H1 (cell line): Measurements from ENCODE around the gene C12orf75. TPM values are rescaled to one million over a fixed set of nuclear protein-coding genes. Genes with fewer than 3 reads are reported as not detected.

Experiments
- BACH1 ChIP-seq: IDR thresholded peaks from 2 replicates; pipeline ENCODE4 v1.6.1; 2012; ENCODE audit warnings: low read length, improper control_type of control experiment
- NANOG ChIP-seq: IDR thresholded peaks from 2 replicates; pipeline ENCODE4 v1.6.1; 2011; ENCODE audit warnings: low read length, low read depth, mild to moderate bottlenecking, inconsistent platforms; ENCODE audit not compliant: insufficient read depth, poor library complexity, severe bottlenecking
- PHF8 ChIP-seq: fragments of 200-600 bp; sonication (generic); conservative IDR thresholded peaks from 2 replicates; pipeline ENCODE4 v1.7.1; 2012; ENCODE audit warnings: low read depth, mild to moderate bottlenecking, inconsistent platforms, low read length, moderate library complexity
- RBBP5 ChIP-seq: IDR thresholded peaks from 2 replicates; pipeline ENCODE4 v1.7.1; 2012; ENCODE audit warnings: low read depth, mild to moderate bottlenecking, inconsistent platforms, low read length, moderate library complexity, borderline replicate concordance
- SAP30 ChIP-seq: fragments of 300-600 bp; sonication (generic); IDR thresholded peaks from 2 replicates; pipeline ENCODE4 v1.7.1; 2012; ENCODE audit warnings: low read length, moderate library complexity, mild to moderate bottlenecking, inconsistent platforms; ENCODE audit not compliant: insufficient read depth, insufficient replicate concordance
- polyA plus RNA-seq, 7 experiments: library from polyadenylated mRNA; depleted of rRNA in 3 of 7; stranded (reverse) in 5 of 7; unstranded in 2 of 7; fragments of >200 nt in 5 of 7; fragments of 200-250 nt in 2 of 7; gene quantifications; 1 replicate in 5 of 7; 2 replicates in 1 of 7; 4 replicates in 1 of 7; pipeline versions ENCODE4 v1.2.1 to v1.2.3, GENCODE V29; 2011 to 2013; ENCODE audit warnings: missing spikeins in 2 of 7, mixed read lengths in 2 of 7
- total RNA-seq: library from RNA; stranded (reverse); fragmentation: NEBNext Ultra II Directional; extraction: Animal tissue kit (Norgen Biotek cat#: 25700); gene quantifications from 2 replicates; pipeline ENCODE4 v1.2.1, GENCODE V29; 2021
- TF ChIP-seq, protein P1 (sequence below): IDR thresholded peaks from 2 replicates; pipeline ENCODE4 v1.6.1; 2012; ENCODE audit warnings: inconsistent platforms
- TF ChIP-seq, protein P2 (sequence below), 3 experiments: IDR thresholded peaks; 1 replicate in 2 of 3; 2 replicates in 1 of 3; pipeline versions ENCODE4 v1.5.1 to v1.6.1; 2011; ENCODE audit warnings: low read length in 3 of 3, mild to moderate bottlenecking in 3 of 3, inconsistent platforms in 2 of 3, low read depth in 1 of 3, moderate library complexity in 1 of 3; ENCODE audit not compliant: insufficient read depth in 1 of 3; ENCODE audit errors: control extremely low read depth in 1 of 3
- TF ChIP-seq, protein P3 (sequence below): IDR thresholded peaks from 2 replicates; pipeline ENCODE4 v1.6.1; 2012; ENCODE audit warnings: inconsistent platforms

The C12orf75 gene
- total and polyA plus RNA-seq, 2 of the 8 experiments (the other 6 are each of a cell fraction or from before 2014, with no cell fraction given) = 26.4 to 41.2 TPM

GRCh38 chr12:105349138-105349537, 18.6 kb downstream of the C12orf75 start (continued):
- no peak for TF ChIP-seq PHF8
- TF ChIP-seq, protein P1, sequence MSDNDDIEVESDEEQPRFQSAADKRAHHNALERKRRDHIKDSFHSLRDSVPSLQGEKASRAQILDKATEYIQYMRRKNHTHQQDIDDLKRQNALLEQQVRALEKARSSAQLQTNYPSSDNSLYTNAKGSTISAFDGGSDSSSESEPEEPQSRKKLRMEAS = no peak
- TF ChIP-seq RBBP5 = no peak
- TF ChIP-seq, protein P2, sequence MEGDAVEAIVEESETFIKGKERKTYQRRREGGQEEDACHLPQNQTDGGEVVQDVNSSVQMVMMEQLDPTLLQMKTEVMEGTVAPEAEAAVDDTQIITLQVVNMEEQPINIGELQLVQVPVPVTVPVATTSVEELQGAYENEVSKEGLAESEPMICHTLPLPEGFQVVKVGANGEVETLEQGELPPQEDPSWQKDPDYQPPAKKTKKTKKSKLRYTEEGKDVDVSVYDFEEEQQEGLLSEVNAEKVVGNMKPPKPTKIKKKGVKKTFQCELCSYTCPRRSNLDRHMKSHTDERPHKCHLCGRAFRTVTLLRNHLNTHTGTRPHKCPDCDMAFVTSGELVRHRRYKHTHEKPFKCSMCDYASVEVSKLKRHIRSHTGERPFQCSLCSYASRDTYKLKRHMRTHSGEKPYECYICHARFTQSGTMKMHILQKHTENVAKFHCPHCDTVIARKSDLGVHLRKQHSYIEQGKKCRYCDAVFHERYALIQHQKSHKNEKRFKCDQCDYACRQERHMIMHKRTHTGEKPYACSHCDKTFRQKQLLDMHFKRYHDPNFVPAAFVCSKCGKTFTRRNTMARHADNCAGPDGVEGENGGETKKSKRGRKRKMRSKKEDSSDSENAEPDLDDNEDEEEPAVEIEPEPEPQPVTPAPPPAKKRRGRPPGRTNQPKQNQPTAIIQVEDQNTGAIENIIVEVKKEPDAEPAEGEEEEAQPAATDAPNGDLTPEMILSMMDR (IDR thresholded peaks at IDR 0.05; ENCODE audit: control extremely low read depth in 1 of 3, insufficient read depth in 1 of 3, low read depth in 1 of 3, low read length in 3 of 3) = no peak
- TF ChIP-seq NANOG = no peak
- no peak for TF ChIP-seq SAP30
- TF ChIP-seq, protein P3, sequence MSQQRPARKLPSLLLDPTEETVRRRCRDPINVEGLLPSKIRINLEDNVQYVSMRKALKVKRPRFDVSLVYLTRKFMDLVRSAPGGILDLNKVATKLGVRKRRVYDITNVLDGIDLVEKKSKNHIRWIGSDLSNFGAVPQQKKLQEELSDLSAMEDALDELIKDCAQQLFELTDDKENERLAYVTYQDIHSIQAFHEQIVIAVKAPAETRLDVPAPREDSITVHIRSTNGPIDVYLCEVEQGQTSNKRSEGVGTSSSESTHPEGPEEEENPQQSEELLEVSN = no peak
- no peak for TF ChIP-seq BACH1
